ENCODE results near the gene GSTM2. TPM values are rescaled to one million over a fixed set of nuclear protein-coding genes. Genes with fewer than 3 reads are reported as not detected.
A peak's percentile ranks its signal among the peaks of the same experiment; 100 is the strongest.

Gene GSTM2
- total RNA-seq, 2 experiments from 2014 or later = 106 to 107 TPM

- Mint-ChIP-seq H3K4me3 (peak overlapping the region; percentile 7), H3K36me3 (ENCODE audit: low read depth) (peaks cover 45% of the 10 kb centered on the region), H3K4me1 (ENCODE audit: low read depth) (peaks cover 49% of the 10 kb centered on the region), H3K9me3 (no peaks in the 10 kb centered on the region), H3K27me3 (no peaks in the 10 kb centered on the region), H3K27ac (peak overlapping the region; percentile 89)
- intact Hi-C loops (cut with DNase I, micrococcal nuclease) = loop anchor here in 1 of 2 experiments (10.0 kb wide), 1 partner anchor 411 kb away; the partner anchor contains the start of gene SARS1
- H3K4me3 ChIP-seq (ENCODE audit: low read length) = no peak overlapping the region
- TF ChIP-seq, protein P1, sequence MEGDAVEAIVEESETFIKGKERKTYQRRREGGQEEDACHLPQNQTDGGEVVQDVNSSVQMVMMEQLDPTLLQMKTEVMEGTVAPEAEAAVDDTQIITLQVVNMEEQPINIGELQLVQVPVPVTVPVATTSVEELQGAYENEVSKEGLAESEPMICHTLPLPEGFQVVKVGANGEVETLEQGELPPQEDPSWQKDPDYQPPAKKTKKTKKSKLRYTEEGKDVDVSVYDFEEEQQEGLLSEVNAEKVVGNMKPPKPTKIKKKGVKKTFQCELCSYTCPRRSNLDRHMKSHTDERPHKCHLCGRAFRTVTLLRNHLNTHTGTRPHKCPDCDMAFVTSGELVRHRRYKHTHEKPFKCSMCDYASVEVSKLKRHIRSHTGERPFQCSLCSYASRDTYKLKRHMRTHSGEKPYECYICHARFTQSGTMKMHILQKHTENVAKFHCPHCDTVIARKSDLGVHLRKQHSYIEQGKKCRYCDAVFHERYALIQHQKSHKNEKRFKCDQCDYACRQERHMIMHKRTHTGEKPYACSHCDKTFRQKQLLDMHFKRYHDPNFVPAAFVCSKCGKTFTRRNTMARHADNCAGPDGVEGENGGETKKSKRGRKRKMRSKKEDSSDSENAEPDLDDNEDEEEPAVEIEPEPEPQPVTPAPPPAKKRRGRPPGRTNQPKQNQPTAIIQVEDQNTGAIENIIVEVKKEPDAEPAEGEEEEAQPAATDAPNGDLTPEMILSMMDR (IDR thresholded peaks at IDR 0.05) = no peak
- POLR2A ChIA-PET = interaction anchor here (1.0 kb wide), 1 partner anchor 9 kb away, joined by 4 read pairs; no protein-coding TSS in a partner anchor
- peaks cover 54% of the 10 kb centered on the region for H3K36me3 ChIP-seq (ENCODE audit: insufficient read depth, low read length)
- H3K27ac ChIP-seq (ENCODE audit: low read depth in 1 of 2, low read length in 2 of 2) = no peak overlapping the region
- no peaks in the 10 kb centered on the region for H3K9me3 ChIP-seq (ENCODE audit: control insufficient read depth in 1 of 2, insufficient read depth in 1 of 2, low read length in 2 of 2)
- CTCF ChIA-PET = interaction anchor here (1.8 kb wide), 1 partner anchor 80 kb away, joined by 4 read pairs; no protein-coding TSS in a partner anchor
- no peaks in the 10 kb centered on the region for H3K27me3 ChIP-seq (ENCODE audit: control insufficient read depth in 1 of 2, insufficient read depth in 2 of 2, low read length in 2 of 2)
- ATAC-seq (ENCODE audit: poor library complexity) (no peak), DNase-seq (no peak)
- peaks cover 40% of the 10 kb centered on the region for H3K4me1 ChIP-seq (ENCODE audit: insufficient read depth, low read length)
These were observed 42.0 kb upstream of the GSTM2 start for GRCh38 chr1:109625601-109626560.

GRCh38 chr1:109626682-109627408 is 41.0 kb upstream of the GSTM2 start:
- H3K27me3 Mint-ChIP-seq = no peaks in the 10 kb centered on the region

More at GRCh38 chr1:109626682-109627408, 41.0 kb upstream of the GSTM2 start:
- peaks cover 34% of the 10 kb centered on the region for H3K4me1 ChIP-seq (ENCODE audit: insufficient read depth, low read length)
- TF ChIP-seq, protein P1 (IDR thresholded peaks at IDR 0.05) = no peak
- no peaks in the 10 kb centered on the region for H3K27me3 ChIP-seq (ENCODE audit: control insufficient read depth in 1 of 2, insufficient read depth in 2 of 2, low read length in 2 of 2)
- peaks cover 41% of the 10 kb centered on the region for H3K4me1 Mint-ChIP-seq (ENCODE audit: low read depth)
- H3K36me3 Mint-ChIP-seq (ENCODE audit: low read depth) = peaks cover 54% of the 10 kb centered on the region
- H3K27ac ChIP-seq (ENCODE audit: low read depth in 1 of 2, low read length in 2 of 2) = no peak overlapping the region
- intact Hi-C loops (cut with DNase I, micrococcal nuclease) = loop anchor here in 1 of 2 experiments (10.0 kb wide), 1 partner anchor 412 kb away; the partner anchor contains the start of gene SARS1
- H3K4me3 ChIP-seq (ENCODE audit: low read length) = no peak overlapping the region
- no peaks in the 10 kb centered on the region for H3K9me3 ChIP-seq (ENCODE audit: control insufficient read depth in 1 of 2, insufficient read depth in 1 of 2, low read length in 2 of 2)
- peaks cover 64% of the 10 kb centered on the region for H3K36me3 ChIP-seq (ENCODE audit: insufficient read depth, low read length)
- no peaks in the 10 kb centered on the region for H3K9me3 Mint-ChIP-seq
- H3K4me3 Mint-ChIP-seq = no peak overlapping the region
- DNase-seq (no peak), ATAC-seq (ENCODE audit: poor library complexity) (no peak)
- ChIA-PET CTCF (no interaction called here), POLR2A (interaction anchor here (0.6 kb wide), 1 partner anchor 57 kb away, joined by 3 read pairs; no protein-coding TSS in a partner anchor)
- no peak overlapping the region for H3K27ac Mint-ChIP-seq

All from CD4-positive, alpha-beta T cell (primary cell).